OCI-M1 (cell line): ENCODE results near the gene NPHP4.

ENCODE experiments used
- DNase-seq: peaks from one replicate; lab custom pipeline; 2025; lab: John Stamatoyannopoulos, UW

Gene NPHP4

GRCh38 chr1:5971471-5972197, 20.6 kb downstream of the NPHP4 start:
- no peak for DNase-seq

- no peak for DNase-seq
These were observed 21.5 kb downstream of the NPHP4 start for GRCh38 chr1:5970610-5971273.

DNA sequence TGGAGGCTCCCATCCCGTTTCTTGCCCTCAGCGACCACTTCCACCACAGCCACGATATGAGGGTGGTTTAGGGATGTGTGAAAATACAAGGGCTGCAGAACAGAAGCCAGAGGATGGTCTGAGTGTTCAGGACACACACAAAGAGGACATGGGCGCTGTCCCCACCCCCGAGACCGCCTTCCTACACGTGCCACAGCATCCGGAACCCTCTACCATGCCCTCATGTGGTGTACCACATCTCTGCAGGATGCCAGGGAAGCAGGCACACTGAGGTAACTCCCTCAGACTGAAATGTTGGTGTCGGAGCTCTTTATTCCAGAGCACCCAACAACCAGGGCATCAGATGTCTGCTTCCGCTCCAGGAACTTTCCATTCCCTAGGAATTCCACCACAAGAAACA, 23.1 kb downstream of the NPHP4 start:
- no peak for DNase-seq

DNA sequence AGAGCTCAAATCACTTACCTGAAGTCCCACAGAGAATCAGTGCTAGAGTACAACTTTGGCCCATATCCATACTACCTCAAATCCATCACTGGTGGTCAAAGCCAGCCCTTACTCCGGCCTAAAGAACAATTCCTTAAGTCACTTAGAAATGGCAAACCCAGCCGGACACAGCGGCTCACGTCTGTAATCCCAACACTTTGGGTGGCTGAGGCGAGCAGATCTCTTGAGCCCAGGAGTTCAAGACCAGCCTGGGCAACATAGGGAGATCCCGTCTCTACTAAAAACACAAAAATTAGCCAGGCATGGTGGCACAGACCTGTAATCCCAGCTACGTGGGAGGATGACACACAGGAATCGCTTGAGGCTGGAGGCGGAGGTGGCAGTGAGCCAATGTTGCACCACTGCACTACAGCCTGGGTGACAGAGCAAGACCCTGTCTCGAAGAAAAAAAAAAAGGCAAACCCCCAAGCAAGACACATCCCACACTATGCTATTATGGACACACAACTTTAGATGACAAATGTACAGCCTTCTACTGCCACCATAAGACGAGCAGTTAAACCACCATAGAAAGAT, 24.0 kb downstream of the NPHP4 start:
- DNase-seq = no peak

GRCh38 chr1:5967351-5968160, 24.7 kb downstream of the NPHP4 start:
- DNase-seq = no peak

- no peak for DNase-seq
These were observed 25.6 kb downstream of the NPHP4 start for GRCh38 chr1:5966543-5967205.

DNA sequence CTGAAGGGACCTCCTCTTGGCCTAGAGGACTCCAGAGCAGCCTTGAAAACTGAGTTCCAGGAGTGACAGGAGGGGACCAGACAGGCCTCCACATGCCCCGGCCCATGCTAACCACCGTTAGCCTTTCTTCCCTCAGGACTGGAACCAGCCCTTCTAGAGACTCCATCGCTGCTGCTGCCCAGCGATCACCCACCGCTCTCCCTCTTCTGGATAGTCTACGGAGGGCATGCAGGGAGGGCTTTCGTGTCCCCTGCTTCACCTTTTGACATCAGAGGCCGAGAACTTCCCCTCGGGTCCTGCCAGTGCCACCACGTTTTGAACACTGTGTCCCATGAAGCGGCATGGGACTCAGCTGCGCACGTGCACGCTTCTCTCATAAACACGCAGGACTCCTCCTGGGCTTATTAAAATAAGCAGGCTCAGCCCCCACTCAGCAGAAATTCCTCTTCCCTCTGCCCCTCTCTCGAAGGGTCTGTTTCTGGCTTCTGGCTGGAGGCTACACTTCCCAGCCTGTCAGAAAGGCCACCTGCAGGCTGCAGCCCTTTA, 26.6 kb downstream of the NPHP4 start:
- no peak for DNase-seq

- DNase-seq = no peak
These were observed 29.7 kb downstream of the NPHP4 start for GRCh38 chr1:5962265-5963105.

DNA sequence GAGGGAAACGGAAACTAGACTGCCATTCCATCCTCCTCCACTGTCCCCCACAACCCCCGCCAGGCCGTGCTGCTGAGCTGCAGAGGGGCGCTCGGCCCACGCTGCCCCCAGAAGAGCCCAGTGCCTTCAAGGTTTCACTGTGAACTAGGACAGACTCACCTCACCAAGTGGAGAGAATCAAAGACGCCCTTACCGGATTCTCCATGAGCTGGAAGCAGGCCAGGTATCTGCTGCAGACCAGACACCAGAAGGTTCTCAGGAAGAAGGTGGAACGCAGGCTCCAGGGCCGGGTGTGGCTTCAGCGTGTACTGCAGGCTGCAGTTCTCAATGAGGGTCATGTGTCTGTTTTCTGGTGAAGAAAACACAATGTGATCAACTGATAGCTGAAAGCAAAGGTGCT, 30.6 kb downstream of the NPHP4 start:
- DNase-seq = no peak

GRCh38 chr1:5960336-5960735, 31.9 kb downstream of the NPHP4 start:
- DNase-seq = no peak

DNA sequence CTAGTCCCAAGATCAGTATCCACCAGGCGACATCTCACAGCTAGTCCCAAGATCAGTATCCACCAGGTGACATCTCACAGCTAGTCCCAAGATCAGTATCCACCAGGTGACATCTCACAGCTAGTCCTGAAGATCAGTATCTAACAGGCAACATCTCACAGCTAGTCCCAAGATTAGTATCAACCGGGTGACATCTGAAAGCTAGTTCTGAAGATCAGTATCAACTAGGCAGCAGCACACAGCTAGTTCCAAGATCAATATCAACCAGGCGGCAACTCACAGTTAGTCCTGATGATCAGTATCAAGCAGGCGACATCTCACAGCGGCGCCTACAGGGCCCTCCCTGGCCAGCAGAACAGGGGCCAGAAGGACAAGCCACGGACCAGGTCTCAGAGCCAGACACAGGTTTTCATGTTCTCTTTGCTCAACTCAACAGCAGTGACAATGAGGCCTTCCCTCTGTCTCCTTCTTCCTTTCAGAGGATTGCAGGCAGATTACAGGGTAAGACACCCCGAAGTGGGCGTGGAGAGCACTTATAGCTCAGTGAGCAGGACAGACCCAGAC, 32.5 kb downstream of the NPHP4 start:
- no peak for DNase-seq

DNA sequence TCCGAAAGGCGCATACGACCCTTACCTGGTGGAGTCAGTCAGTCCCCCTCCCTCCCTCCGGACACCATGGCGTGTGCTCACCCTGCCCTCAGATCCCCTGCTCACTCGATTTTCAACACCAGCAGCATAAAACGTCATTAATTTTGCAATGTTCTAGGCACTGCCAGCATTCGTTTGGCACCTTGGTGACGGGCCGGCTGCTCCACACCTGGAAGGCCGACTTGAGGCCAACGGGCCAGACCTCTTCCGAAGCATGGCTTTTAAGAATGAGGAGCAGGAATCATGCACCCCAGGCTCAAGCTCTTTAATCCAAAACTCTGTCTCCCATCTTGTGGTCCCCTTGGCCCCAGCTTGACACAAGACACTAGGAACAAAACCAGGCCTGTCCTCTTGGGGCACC, 33.1 kb downstream of the NPHP4 start:
- DNase-seq = no peak

GRCh38 chr1:5956022-5956830, 36.0 kb downstream of the NPHP4 start:
- DNase-seq = no peak

- no peak for DNase-seq
These were observed 36.7 kb downstream of the NPHP4 start for GRCh38 chr1:5955479-5955977.

DNA sequence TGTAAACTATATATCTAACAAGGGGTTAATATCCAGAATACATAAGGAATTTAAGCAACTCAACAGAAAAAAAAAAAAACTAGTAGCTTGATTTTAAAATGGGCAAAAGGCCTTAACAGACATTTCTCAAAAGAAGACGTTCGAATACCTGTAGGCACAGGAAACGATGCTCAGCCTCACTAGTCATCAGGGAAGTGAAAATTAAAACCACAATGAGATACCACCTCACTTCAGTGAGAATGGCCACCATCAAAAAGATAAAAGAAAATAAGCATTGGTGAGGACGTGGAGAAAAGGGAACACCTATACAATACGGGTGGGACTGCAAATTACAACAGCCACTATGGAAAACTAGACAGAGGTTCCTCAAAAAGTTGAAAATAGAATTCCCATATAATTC, 37.3 kb downstream of the NPHP4 start:
- no peak for DNase-seq

DNA sequence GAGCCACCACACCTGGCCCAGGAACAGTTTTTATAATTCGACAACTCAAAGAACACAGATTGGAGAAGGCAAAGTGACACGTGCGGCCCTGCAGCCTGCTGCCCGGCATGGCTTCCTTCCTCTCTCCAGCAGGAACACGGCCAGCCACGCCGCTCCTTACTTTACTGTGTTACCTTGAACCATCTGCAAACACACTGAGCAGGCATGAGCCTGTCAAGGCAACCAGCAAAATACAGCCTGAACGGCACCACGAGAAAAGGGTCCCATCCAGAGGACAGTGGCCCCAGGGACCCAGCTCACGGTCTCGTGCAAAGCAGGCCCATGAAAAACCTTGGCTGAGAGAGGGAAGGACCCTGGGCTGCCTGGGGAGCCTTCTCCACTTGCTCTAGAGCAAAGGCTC, 38.8 kb downstream of the NPHP4 start:
- no peak for DNase-seq

DNA sequence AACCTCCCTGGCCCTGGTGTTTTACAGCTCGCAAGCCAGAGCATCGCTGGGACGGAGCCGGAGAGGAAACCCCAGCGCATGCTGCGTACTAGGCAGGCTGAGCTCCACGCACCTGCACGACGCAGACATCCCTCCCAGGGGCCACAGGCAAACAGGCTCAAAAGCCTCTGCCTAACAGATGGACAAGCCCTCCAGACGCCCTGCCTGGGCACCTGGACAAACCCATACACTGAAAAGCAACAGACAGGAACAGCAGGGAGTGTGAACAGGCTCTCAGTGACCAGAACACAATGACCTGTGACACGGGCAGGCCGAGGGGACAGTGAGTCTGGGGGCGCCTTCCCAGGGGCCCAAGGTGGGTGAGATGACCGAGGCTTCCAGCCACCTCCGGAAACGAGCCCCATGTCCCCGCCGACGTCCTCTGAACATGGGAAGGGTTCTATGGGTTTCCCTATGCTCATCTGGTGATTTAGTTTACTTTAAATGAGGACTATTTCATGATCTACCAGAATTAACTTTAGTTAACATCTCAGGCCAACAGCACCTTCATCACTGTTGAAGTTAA, 40.3 kb downstream of the NPHP4 start:
- DNase-seq = no peak

DNA sequence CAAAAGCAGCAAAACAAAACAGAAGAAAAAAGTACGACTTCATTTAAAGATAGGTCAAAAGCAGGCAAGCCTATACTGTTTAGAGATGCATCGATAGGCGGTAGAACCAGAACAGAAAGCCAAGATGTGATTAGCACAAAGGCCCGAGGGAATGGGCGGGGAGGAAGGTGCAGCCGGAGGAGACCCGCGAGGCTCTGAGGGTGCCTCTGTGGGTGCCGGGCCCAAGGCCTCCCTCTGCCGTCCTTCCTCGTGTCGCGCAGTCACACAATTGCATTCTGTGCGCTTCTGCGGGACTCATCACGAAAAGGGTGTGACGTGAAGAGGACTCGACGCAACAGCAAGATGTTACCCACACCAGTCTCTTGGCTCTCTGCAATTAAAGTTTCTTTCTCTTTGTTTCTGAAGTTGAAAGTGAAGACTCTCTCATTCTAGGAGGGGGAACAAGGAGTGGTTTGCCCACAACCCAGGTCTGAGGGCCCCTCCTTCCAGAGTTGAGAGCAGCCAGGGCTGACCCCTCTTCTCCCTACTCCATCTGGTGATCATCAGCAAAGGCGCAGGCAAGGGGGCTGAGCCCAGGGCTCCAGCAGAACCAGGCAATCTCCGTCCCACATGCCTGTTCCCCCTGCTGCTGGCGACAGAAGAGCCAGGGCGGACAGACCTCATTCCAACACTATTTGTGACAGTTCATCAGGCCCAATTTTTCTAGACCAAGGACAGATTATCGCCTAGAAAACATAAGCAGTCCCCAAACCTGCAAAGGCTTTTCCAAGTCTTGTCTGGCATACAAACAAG, 41.0 kb downstream of the NPHP4 start:
- DNase-seq = no peak
